ENCODE data around the gene MACROD1.

DNA sequence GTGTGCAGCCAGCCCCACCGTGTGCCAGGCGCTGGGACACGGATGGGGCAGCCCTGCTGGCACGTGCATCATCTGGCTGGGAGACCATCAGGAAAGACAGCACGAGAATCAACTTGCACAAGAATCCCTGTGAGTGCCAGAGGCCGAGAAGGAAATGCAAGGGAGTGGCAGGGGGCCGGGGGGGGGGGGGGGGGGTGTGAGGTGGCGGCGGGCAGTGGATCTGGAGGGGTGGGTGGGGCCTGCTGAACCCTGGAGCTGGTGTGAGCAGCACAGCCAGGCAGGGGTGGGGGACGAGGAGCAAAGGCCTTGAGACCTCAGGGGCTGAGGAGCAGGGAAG is 144.2 kb downstream of the MACROD1 start:
- TF ChIP-seq NRF1 (conservative IDR thresholded peaks at IDR 0.05; ENCODE audit: low read depth, low read length) (no peak), CEBPB (IDR thresholded peaks at IDR 0.05; ENCODE audit: borderline replicate concordance in 1 of 2, low read depth in 2 of 2, low read length in 2 of 2) (no peak), JUND (IDR thresholded peaks at IDR 0.05; ENCODE audit: low read depth, low read length) (no peak), RAD21 (IDR thresholded peaks at IDR 0.05; ENCODE audit: insufficient read depth, low read depth, low read length) (no peak), IKZF2 (IDR thresholded peaks at IDR 0.05) (no peak), POLR2A (IDR thresholded peaks at IDR 0.05; ENCODE audit: low read depth, low read length) (no peak), SMC3 (IDR thresholded peaks at IDR 0.05; ENCODE audit: borderline replicate concordance, low read length) (no peak)
- TF ChIP-seq, protein P1, sequence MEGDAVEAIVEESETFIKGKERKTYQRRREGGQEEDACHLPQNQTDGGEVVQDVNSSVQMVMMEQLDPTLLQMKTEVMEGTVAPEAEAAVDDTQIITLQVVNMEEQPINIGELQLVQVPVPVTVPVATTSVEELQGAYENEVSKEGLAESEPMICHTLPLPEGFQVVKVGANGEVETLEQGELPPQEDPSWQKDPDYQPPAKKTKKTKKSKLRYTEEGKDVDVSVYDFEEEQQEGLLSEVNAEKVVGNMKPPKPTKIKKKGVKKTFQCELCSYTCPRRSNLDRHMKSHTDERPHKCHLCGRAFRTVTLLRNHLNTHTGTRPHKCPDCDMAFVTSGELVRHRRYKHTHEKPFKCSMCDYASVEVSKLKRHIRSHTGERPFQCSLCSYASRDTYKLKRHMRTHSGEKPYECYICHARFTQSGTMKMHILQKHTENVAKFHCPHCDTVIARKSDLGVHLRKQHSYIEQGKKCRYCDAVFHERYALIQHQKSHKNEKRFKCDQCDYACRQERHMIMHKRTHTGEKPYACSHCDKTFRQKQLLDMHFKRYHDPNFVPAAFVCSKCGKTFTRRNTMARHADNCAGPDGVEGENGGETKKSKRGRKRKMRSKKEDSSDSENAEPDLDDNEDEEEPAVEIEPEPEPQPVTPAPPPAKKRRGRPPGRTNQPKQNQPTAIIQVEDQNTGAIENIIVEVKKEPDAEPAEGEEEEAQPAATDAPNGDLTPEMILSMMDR (IDR thresholded peaks at IDR 0.05 in 2 of 3, conservative IDR thresholded peaks at IDR 0.05 in 1 of 3; ENCODE audit: control insufficient read depth in 2 of 3, extremely low read depth in 1 of 3, insufficient read depth in 1 of 3, low read depth in 3 of 3, low read length in 3 of 3) = no peak

All from GM12878 (cell line).